HG02852 (cell line): ENCODE measurements around the gene TENT5C.

Experiments used
- ATAC-seq: cut with Tn5 transposase; IDR thresholded peaks from one replicate; pipeline ENCODE4 v1.9.1; 2021; ENCODE audit warnings: mild to moderate bottlenecking, moderate library complexity; ENCODE audit not compliant: unreplicated experiment

The TENT5C gene

GRCh38 chr1:117590273-117590925, 15.4 kb upstream of the TENT5C start:
- ATAC-seq: no peak

DNA sequence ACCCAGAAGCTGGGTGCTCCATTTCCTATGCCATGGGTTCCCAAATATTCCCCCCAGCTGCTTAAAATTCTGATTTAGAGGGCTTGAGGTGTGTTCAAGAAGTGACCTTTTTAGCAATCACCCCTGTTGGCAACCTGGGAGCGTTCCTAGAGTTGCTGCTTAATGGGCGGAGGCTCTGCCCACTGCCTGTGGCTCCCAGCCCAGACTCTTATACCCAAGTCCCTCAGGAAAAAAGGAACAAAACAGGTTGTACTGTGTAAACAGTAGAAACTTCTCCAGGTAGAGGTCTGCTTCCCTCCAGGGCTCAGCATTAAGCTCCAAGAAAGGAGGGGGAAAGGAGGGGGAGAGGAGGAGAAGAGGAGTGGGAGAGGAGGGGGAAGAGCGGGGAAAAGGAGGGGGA, 14.6 kb upstream of the TENT5C start:
- ATAC-seq: no peak

DNA sequence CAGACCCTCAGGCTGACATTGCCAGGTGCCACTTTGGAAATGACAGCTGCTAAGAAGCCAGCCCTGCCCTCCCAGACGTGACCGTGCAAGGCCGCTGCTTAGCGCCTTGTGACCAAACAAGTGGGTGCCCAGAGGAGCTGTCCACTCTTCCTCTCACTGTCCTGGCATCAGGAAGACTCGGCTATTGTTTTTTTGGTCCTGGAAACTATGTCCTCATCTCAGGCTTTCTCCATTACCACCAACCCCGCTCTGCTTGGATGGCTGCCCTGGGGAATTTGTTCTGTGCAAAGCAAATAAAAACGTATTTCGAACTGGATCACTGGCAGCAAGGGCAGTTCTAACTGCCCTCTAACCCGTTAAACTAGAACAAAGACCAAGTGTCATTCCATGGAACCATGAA, 13.7 kb upstream of the TENT5C start:
- no peak for ATAC-seq

DNA sequence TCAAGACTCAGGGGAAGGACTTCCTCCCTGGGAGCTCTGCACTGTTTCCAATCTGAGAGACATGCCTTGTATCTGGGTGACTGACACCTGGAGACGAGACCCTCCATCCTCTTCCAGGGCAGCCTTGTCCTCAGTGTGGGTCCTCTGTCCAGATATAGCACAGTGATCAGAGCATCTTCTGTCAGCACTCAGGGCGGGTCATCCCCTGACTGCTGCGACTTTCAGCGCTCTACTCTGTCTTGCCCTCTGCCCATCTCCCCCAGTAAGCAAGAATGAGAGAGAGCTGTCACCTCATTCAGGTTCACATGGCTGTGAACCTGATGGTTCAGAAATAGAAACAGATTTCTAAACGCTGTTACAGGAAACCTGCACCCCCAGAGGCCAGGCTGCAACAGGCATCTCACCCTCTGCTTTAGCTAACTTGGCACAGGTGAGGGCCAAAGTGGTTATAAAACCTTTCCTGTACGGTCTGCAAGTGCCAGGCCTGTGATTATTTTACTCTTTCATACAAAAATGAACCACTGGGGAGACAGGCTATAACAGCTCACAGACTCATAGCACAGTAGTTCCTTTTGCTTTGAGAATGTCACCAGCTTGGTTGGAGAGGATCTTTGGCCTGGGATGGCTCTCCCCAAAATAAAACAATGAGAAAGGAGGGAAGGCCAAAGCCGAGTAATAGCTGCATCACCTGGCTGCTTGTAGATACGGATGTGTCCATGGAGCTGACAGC, 11.4 kb upstream of the TENT5C start:
- no peak for ATAC-seq

GRCh38 chr1:117596023-117596720, 9.7 kb upstream of the TENT5C start:
- no peak for ATAC-seq

GRCh38 chr1:117598489-117598888, 7.4 kb upstream of the TENT5C start:
- no peak for ATAC-seq

GRCh38 chr1:117599286-117600221, 6.3 kb upstream of the TENT5C start:
- no peak for ATAC-seq

GRCh38 chr1:117600325-117600943, 5.4 kb upstream of the TENT5C start:
- ATAC-seq: no peak

GRCh38 chr1:117600966-117601365, 4.9 kb upstream of the TENT5C start:
- no peak for ATAC-seq

DNA sequence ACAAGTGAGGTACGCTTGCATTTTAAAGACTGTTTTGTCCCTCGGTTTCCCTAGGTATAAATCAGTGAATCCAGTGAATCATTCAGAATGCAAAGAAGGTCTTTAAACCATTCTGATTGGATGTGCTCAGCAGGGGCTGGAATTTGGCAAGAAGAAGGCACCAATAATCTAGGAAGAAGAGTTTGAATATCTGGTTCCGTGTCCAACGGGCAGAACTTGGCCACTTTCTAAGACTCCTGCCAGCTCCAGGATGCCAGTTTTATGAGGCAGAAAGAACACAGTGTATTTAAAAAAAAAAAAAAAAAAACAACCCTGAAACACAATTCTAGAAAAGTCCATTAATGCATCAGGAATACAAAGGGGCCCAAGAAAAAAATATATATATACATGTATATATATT, 3.0 kb upstream of the TENT5C start:
- ATAC-seq: no peak

DNA sequence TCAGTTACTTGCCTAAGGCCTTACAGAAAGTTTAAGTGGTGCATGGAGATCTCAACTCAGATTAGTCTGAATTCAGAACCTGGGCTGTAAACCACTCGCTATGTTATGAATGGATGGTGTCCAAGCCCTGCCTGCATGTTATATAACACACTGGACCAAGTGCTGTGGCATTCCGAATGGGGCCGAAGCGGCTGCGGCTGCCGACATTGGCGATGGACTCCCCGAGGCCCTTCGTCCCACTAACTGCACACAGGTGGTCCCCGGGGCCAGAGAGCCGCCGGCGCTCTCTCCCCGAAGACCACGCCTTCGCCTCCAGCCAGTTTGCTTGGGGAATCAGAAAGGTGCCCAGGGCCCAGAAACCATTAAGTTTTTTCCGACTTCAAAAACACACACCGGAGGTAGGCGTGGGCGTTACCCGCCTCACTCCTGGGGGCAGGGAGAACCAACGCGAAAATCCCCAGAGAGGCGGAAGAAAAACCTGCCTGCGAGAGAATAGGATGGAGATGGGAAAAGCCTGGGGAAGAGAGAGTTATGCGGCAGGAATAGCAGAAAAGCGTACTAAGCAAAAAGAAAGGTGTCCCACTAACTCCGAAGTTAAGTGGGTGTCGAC, 579 bp upstream of the TENT5C start:
- peak; percentile 24 for ATAC-seq

GRCh38 chr1:117606649-117607430, 992 bp downstream of the TENT5C start:
- ATAC-seq: no peak

GRCh38 chr1:117607471-117607870, 1.6 kb downstream of the TENT5C start:
- no peak for ATAC-seq

GRCh38 chr1:117608115-117608615, 2.3 kb downstream of the TENT5C start:
- no peak for ATAC-seq

DNA sequence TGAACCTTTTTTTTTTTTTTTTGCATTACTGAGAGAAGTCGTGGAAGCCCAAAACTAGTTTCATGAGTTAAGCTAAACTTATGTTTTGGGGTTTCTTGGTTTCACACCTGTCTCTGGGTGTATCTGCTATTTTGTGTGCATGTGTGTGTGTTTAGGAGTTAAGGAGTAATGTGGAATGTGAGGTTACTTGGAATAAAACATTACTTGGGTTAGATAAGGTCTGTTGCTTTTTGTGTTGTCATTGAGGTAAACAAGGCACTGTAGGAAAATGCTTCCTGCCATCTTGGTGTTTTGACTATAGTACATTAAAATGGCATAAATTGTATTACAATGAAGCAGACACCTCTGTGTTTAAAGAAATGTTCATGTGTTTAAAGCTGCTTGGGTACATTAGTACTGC, 2.9 kb downstream of the TENT5C start:
- ATAC-seq: no peak

DNA sequence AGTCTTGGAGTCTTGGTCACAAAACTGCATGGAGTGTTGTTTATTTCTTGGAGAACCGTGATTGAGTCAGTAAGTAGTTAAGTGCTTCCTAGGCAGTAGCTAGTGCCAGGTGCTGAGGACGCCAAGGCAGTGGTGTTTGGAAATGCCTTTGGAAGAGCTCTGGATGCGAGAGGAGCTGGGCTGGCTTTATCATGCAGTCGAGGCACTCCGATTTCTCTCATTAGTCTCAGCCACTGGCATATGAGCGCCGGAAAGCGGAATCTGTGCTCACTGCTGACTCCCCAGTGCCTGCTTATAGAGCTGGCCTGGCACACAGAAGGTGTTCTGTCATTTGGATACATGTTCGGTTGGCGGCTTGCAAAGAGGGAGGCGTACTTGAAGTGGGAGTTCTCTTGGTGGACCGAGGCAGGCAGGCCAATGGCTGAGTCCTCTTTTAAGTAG, 3.6 kb downstream of the TENT5C start:
- ATAC-seq: no peak

DNA sequence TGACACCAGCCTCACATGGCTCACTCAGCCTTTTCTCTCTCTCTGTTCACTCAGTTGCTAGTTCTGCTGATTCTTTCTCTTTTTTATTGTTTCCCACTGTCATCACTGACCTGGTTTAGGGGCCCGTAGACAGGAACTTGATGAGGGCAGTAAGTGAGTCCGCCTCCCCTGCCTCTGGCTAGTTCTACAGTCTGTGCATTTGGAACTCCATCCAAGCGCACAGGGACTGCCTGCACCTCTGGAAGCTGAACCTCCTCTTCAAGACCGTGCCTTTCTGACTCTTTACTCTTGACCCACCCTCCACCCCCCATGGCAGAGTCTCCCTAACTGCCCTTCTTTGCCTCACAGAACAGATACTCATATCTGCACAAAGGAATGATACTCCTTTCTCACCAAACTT, 4.2 kb downstream of the TENT5C start:
- no peak for ATAC-seq

DNA sequence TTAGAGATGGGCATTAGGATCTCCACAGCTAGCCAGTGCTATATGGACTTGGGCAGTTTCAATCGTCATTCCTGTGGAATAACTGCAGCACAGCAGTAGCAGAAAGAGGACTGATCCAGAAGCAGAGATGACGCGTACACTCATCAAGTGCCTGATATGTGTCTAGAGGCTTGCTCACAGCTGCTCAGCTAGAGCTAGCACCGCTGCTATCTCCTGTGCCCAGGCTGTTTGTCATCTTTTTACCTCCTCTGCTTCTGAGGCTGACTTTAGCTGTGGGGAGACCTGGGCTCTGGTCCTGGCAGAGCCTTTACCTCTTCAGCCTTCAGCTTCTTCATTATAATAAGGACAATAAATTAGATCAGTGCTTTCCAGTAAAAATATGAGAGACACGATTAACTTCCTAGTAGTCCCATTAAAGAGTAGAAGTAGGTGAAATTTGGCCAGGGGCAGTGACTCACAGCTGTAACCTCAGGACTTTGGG, 5.3 kb downstream of the TENT5C start:
- no peak for ATAC-seq

DNA sequence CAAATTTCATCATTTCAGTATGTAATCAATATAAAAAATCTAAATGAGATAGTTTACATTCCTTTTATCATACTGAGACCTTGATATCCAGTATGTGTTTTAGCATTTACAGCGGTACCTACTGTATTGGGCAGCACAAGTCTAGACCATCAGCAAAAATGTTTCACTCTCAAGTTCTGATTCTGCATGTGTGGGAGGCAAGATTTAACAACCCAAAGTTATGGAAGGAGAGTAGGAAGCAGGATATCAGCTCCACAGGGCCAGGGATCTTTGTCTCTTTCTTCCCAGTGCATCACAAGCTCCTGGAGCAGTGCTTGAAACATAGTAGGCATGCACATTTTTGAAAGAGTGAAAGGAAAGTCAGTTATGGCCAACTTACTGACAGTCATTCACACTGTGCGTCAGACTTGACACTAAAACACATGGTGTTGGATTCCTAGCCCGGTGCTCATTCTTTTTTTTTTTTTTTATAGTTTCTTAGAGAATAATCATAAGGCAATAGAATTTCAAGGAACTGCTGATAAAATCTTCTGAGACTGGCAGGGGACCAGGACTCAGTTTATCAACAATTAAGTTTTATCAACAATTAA, 6.1 kb downstream of the TENT5C start:
- ATAC-seq: no peak
